Uterus (tissue), 2 donors: Measurements from ENCODE around the gene CD93.

Source experiments
- POLR2A ChIP-seq, 2 donors: fragments of 450-650 bp; IDR thresholded peaks; one replicate each; pipeline ENCODE4 v1.6.1; 2016; ENCODE audit warnings: antibody characterized with exemption in 2 of 2, mild to moderate bottlenecking in 1 of 2, moderate library complexity in 1 of 2
- TF ChIP-seq, protein P1 (sequence below), 4 experiments: fragments of 200-600 bp in 2 of 4; fragments of 450-650 bp in 2 of 4; sonication (generic) in 2 of 4; IDR thresholded peaks; one replicate each; pipeline ENCODE4 v1.5.1; 2016 to 2019; ENCODE audit warnings: antibody characterized with exemption in 4 of 4, mild to moderate bottlenecking in 2 of 4, moderate library complexity in 1 of 4

DNA sequence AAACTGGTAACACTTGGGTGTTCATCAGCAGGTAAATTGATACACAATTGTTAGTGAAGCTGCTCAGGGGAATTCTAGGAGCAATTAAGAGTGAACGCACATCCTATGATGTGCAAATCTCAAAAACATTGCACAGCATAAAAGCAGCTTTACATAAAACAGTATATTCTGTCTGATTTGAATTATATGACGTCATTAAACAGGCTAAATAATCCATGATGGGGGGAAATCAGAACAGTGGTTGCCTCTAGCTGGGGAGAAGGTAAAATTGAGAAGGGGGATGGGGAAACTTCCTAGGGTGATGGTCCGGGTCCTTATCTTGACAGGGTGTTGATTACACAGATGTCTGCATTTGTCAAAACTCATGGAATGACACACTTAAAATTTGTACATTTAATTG lies 19.4 kb downstream of the CD93 start:
- TF ChIP-seq, protein P1, sequence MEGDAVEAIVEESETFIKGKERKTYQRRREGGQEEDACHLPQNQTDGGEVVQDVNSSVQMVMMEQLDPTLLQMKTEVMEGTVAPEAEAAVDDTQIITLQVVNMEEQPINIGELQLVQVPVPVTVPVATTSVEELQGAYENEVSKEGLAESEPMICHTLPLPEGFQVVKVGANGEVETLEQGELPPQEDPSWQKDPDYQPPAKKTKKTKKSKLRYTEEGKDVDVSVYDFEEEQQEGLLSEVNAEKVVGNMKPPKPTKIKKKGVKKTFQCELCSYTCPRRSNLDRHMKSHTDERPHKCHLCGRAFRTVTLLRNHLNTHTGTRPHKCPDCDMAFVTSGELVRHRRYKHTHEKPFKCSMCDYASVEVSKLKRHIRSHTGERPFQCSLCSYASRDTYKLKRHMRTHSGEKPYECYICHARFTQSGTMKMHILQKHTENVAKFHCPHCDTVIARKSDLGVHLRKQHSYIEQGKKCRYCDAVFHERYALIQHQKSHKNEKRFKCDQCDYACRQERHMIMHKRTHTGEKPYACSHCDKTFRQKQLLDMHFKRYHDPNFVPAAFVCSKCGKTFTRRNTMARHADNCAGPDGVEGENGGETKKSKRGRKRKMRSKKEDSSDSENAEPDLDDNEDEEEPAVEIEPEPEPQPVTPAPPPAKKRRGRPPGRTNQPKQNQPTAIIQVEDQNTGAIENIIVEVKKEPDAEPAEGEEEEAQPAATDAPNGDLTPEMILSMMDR (IDR thresholded peaks at IDR 0.05) = no peak
- TF ChIP-seq POLR2A (IDR thresholded peaks at IDR 0.05) = no peak
